GM19023 (cell line): ENCODE measurements around the gene LRP1B.

Experiments
- ATAC-seq: cut with Tn5 transposase; IDR thresholded peaks from one replicate; pipeline ENCODE4 v1.9.1; 2021; ENCODE audit warnings: mild to moderate bottlenecking, moderate library complexity; ENCODE audit not compliant: unreplicated experiment

LRP1B gene

DNA sequence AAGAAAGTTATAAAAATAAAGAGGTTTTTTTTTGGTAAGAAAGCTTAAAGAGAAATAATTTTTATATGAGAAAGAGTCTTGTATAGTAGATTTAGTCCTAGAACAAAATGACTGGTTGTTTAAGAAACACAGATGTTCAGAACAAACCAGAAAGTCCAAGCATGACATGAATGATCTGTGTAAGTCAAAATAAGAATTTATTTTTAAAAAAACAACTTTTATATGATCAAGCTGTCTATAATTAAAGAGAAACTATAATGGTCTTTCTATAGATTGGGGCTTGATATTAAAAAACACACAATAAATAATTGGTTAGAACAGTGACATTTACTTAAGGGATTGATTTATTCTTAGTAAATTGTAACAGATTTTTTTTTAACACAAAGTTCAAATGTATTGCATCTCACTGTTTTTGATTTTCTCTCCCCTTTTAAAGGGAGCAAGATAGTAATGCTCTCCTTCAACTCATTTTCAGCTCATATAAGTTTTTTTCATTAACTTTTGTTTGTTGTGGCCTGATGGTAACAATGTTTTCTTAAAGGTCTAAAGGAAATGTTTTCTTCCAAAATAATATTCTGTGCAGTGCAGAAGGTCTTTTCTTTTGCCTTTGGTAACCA, 1256.8 kb downstream of the LRP1B start:
- no peak for ATAC-seq

DNA sequence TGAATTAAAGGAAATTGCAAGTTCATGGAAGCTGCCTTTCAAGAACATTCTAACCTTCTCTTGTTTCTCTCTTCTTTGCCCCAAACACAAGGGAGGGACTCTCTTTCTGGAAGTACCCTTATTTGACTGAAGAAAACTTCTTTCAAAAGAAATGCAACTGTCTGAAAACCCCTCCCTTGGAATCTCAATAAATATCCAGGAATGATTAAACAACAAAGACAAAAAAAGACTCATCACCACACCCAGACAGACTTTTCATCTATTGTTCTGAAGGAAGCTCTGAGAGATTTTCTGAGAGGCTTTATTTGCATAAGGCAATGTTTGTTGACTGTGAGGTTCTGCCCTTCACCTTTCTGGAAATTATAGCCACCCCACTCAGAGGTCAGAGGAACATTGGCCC, 1260.9 kb downstream of the LRP1B start:
- ATAC-seq: no peak

- no peak for ATAC-seq
Measured at GRCh38 chr2:140869107-140869506, 1261.7 kb downstream of the LRP1B start.

GRCh38 chr2:140865837-140866236, 1265.0 kb downstream of the LRP1B start:
- no peak for ATAC-seq

DNA sequence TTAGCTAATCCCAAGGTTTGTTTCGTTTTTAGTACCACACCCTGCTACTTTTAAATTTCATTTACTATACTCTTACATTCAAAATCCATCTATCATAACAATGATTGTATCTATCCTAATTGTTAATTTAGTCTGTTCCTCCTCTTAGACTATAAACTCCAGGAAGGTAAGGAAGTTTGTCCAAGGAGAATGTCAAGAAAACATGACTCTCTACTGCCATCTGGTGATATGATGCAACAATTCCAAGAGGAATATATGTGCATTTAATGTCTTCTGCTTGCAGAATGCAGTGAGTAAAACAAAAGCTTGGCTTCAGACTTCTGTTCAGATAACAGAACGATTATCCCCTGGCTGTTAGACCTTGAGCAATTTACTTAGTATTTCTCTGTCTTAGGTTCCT, 1267.1 kb downstream of the LRP1B start:
- no peak for ATAC-seq

DNA sequence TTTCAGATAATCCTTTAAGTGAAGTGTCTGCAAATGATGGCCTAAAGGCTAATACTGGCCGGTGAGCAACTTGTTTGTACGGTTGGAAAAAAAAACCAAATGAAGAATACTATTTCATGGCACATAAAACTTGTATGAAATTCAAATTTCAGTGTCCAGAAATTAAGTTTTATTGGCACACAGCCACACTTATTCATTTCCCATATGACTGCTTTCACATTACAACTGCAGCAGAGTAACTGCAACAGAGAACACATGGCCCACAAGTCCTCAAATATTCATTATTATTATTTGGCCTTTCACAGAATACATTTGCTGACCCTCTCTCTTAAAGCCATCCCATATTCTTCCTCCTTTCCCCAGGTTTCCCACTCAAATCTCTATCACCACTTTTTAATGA, 1268.6 kb downstream of the LRP1B start:
- ATAC-seq: no peak

GRCh38 chr2:140861666-140862065, 1269.2 kb downstream of the LRP1B start:
- no peak for ATAC-seq

DNA sequence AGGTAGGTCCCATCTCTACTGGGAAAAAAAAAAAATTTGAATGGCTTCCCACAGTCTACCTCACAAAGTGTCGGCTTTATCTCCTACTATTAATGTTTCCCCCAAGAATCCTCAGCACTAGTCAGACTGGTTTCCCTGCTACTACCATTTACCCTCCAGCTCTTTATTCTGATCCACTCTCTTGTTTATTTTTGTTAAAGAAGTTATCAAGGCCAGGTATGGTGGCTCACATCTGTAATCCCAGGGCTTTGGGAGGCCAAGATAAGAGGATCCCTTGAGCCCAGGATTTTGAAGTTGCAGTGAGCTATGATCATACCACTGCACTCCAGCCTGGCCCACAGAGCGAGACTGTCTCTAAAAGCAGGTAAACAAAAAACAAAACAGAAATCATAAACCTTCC, 1275.3 kb downstream of the LRP1B start:
- ATAC-seq: no peak

- ATAC-seq: no peak
Measured at GRCh38 chr2:140851258-140851981, 1279.4 kb downstream of the LRP1B start.

DNA sequence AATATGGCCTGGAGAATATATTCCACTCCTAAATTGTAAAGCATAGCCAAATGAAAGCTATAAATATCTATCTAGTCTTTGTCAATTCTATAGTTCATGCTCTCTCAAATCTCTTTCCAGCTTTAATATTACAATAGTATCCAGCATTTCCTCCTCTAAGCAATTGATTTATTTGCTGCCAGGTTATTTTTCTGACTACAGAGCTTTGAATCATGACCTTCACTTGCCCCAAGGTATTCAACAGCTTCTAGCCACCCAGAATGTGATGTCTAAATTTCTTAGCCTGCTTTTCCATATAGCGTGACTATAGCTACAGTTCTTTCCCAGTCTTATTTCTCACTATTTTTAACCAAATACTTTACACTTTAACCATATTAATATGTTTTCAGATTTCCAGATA, 1287.6 kb downstream of the LRP1B start:
- no peak for ATAC-seq

DNA sequence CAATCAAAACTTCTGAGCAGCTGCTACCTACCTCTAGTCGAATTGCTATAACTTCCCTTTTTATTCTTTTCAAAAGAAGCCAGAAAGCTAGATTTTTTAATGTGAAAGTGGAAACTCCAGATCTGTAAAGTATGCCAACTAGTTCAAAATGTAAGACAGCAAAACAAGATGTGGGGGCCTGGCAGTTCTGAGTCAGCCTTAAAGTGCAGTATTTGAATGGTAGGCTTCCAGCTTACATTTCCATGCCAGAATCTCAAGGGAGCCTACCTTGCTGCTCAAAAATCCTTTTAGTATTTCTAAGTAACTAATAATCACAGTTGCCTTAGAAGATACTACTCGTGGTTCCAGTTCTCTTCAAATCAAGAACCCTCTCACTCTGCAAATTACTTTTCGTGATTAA, 1288.7 kb downstream of the LRP1B start:
- ATAC-seq: no peak

- no peak for ATAC-seq
Measured at GRCh38 chr2:140841141-140841540, 1289.7 kb downstream of the LRP1B start.

DNA sequence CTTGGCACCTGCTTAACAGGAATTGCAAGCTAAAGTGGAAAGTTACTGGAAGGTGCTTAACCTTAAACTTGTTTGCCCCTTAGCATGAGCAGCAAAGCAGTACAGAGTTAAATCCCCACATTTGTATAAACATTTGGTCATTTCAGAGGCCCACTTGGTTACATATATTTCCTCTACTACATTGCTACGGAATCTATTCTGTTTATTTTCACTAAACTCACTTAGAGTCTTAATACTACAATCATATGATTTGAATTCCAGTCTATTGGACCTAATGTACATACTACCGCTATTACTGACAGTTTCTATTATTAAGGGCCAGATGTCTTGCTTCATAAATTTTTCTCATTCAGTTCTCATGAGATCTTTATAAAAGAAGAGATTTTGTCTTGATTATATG, 1294.0 kb downstream of the LRP1B start:
- ATAC-seq: no peak

GRCh38 chr2:140835079-140835478, 1295.7 kb downstream of the LRP1B start:
- no peak for ATAC-seq

DNA sequence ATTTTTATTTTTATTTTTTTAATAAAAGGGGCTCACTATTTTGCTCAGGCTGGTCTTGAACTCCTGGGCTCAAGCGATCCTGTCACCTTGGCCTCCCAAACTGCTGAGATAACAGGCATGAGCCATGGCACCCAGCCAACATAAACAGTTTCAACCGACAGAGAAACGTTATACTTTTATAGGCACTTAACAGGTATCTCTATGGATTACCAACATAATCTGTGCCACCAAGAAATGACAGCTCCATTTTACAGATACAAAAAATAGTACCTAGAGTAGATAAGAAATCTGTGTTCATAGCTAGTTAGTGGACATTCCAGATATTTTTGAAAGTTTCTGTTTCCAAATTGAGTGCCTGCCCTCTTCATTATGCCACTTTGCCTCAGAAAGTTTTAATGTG, 1316.7 kb downstream of the LRP1B start:
- no peak for ATAC-seq

- no peak for ATAC-seq
Measured at GRCh38 chr2:140808820-140809219, 1322.0 kb downstream of the LRP1B start.

DNA sequence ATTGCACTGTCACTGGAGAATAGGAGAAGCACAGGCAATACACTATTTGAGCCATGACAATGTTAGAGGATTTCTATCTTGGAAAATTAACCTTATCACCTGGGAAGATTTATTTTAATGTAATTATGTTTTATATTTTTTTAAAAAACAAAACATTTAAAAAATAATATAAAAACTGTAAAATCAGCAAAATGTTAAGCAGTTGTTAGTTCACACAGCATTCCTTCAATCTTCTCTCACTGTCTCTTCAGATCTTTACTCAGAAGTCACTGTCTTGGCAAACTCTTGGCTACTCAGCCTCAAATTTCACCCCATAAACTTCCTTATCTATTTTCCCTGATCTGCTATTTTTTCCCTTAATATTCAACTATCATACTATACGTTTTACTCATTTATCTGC, 1322.6 kb downstream of the LRP1B start:
- no peak for ATAC-seq

DNA sequence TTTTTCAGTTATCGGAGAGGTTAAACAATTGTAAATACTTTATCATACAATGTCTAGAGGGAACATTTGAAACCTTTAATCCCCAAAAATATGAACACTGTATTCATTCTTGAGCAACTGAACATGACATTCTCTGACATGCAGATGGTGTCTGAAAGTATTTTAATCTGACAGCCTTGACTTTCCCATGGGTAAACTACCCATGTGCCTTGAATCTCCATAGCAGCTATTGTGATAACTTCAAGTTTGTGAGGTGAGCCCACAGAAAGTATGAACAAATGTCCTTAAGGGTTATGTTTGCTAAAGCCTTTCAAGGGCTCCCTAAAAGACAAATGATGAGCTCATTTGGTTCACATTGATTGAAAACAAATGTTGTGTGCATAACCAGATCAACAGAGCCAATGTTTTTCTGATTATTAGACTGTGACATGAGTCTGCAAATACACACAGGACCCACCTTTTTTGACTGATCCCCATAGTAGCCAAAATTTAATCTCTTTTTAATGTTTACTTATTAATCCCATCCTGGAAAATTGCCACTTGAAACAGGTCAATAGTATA, 1326.0 kb downstream of the LRP1B start:
- ATAC-seq: no peak

- no peak for ATAC-seq
Measured at GRCh38 chr2:140801311-140801710, 1329.5 kb downstream of the LRP1B start.

DNA sequence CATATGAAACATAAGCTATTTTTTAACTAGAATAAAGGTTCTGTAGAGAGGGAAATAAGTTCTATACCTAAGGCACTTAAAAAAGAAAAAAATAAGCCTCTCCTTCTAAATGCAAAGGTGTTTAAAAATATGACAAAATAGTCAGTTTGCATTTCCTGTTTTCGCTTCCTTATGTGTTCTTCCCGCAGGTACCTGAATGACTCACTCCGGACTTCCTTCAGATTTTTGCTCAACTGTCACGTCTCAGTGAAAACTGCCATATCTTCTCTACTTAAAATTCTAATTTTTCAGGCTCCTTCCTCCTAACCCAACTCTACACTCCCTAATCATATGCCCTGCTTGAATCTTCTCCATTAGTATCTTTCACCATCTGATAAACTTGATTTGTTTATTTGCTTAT, 1333.1 kb downstream of the LRP1B start:
- ATAC-seq: peak; percentile 74

- ATAC-seq: no peak
Measured at GRCh38 chr2:140791802-140792201, 1339.0 kb downstream of the LRP1B start.

- ATAC-seq: no peak
Measured at GRCh38 chr2:140786585-140786984, 1344.2 kb downstream of the LRP1B start.

DNA sequence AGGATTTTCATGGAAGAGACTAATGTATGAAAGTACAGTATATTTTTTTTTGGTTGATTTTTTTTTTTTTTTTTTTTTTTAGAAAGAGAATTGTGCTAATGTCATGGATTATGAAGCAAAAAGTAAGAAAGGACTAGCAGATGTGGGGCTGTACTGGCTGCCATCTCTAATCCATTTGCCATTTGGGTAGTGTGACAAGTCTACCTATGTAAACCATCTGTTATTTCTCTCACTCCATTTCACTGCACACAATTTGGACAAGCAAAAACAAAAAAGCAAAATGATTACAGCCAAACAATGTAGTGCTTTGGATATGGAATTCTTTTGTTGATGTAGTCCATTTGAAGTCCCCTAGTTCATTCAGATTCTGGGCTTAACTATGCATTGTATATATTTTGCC, 1355.4 kb downstream of the LRP1B start:
- no peak for ATAC-seq
